Measurements from ENCODE around the gene TRPM5. TPM values are rescaled to one million over a fixed set of nuclear protein-coding genes. Genes with fewer than 3 reads are reported as not detected.

TRPM5 gene
- total RNA-seq, 1 experiment from 2014 or later, result not detected

DNA sequence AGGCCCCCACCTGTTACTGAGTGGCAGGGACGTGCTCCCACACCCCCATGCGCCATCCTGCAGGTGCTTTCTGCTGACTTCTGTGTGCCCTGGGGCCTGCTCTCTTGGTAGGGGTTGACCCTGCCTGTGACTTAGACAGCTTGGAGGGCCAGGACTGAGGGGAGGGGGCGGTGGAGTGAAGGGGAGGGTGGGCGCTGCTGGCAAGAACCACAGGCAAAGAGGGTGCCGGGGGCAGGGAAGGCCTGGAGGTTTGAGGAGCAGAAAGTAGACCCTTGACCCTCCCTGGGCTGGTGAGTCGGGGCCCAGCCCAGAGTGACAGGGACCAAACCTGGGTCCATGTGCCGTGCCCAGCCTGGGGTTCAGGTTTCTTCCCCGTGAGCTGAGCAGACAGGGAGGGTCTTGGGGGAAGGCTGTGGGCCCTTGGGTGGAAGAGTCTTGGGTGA, 18.2 kb upstream of the TRPM5 start:
- TF ChIP-seq, protein P1, sequence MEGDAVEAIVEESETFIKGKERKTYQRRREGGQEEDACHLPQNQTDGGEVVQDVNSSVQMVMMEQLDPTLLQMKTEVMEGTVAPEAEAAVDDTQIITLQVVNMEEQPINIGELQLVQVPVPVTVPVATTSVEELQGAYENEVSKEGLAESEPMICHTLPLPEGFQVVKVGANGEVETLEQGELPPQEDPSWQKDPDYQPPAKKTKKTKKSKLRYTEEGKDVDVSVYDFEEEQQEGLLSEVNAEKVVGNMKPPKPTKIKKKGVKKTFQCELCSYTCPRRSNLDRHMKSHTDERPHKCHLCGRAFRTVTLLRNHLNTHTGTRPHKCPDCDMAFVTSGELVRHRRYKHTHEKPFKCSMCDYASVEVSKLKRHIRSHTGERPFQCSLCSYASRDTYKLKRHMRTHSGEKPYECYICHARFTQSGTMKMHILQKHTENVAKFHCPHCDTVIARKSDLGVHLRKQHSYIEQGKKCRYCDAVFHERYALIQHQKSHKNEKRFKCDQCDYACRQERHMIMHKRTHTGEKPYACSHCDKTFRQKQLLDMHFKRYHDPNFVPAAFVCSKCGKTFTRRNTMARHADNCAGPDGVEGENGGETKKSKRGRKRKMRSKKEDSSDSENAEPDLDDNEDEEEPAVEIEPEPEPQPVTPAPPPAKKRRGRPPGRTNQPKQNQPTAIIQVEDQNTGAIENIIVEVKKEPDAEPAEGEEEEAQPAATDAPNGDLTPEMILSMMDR (conservative IDR thresholded peaks at IDR 0.05; ENCODE audit: low read depth, low read length), result no peak
- TF ChIP-seq EZH2 (IDR thresholded peaks at IDR 0.05; ENCODE audit: borderline replicate concordance, low read depth, low read length, poor library complexity, severe bottlenecking), result no peak
- no peak overlapping the region for H3K27ac ChIP-seq (ENCODE audit: low read depth, low read length, poor library complexity, severe bottlenecking)
- CTCF ChIA-PET, result interaction anchor here (0.6 kb wide), 1 partner anchor 42 kb away, joined by 8 read pairs; no protein-coding TSS in a partner anchor
- no peaks in the 10 kb centered on the region for H3K9me3 ChIP-seq (ENCODE audit: low read depth, low read length, poor library complexity, severe bottlenecking)
- no peaks in the 10 kb centered on the region for H3K27me3 ChIP-seq (replicated peaks; ENCODE audit: insufficient read depth, low read depth, low read length, poor library complexity)
- no peak overlapping the region for H3K4me3 ChIP-seq (ENCODE audit: low read depth, low read length, poor library complexity, severe bottlenecking)
- DNase-seq (ENCODE audit: low spot score), result no peak
- intact Hi-C loops (cut with micrococcal nuclease; ENCODE audit: unreplicated experiment), result no loop called here
- POLR2A ChIA-PET (ENCODE audit: low non-redundant PET), result no interaction called here
- no peaks in the 10 kb centered on the region for H3K36me3 ChIP-seq (ENCODE audit: insufficient read depth, low read length, poor library complexity, severe bottlenecking)
- no peaks in the 10 kb centered on the region for H3K4me1 ChIP-seq (ENCODE audit: insufficient read depth, low read length, poor library complexity, severe bottlenecking)
- no TSS peak for BruUV-seq (replicated peaks)

DNA sequence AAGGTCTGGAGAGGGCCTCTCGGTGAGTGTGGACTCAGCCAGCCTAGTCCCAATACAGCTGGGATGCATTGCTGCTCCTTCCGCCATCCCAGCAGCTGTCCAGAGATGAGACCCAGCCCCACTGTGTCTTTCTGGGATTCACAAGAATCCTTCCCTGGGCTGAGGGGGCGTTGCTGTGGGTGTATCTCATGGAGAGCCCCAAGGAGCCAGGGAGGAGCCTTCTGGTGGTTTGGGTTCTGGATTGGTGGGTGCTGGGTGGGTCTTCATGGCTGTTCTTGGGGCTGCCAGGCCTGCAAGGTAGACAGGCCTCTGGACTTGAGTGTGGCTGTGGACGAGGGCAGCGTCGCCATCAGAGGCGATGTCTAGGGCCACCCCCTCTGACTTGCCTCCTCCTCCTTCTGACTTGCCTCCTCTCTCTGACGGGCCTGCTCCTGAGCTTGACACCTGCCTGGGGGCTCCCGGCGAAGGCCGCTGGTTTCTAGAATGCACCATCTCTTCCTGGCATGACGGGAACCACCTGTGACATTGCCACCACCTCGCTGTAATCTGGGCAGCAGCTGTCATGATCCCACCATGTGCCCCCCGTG, 17.7 kb upstream of the TRPM5 start:
- Histone ChIP-seq H3K4me3 (ENCODE audit: low read depth, low read length, poor library complexity, severe bottlenecking) (no peak overlapping the region), H3K4me1 (ENCODE audit: insufficient read depth, low read length, poor library complexity, severe bottlenecking) (no peaks in the 10 kb centered on the region), H3K36me3 (ENCODE audit: insufficient read depth, low read length, poor library complexity, severe bottlenecking) (no peaks in the 10 kb centered on the region), H3K9me3 (ENCODE audit: low read depth, low read length, poor library complexity, severe bottlenecking) (no peaks in the 10 kb centered on the region), H3K27me3 (replicated peaks; ENCODE audit: insufficient read depth, low read depth, low read length, poor library complexity) (no peaks in the 10 kb centered on the region), H3K27ac (ENCODE audit: low read depth, low read length, poor library complexity, severe bottlenecking) (no peak overlapping the region)
- no TSS peak for BruUV-seq (replicated peaks)
- no peak for TF ChIP-seq EZH2 (IDR thresholded peaks at IDR 0.05; ENCODE audit: borderline replicate concordance, low read depth, low read length, poor library complexity, severe bottlenecking)
- TF ChIP-seq, protein P1 (conservative IDR thresholded peaks at IDR 0.05; ENCODE audit: low read depth, low read length), result no peak
- ChIA-PET CTCF (interaction anchor here (0.6 kb wide), 1 partner anchor 41 kb away, joined by 8 read pairs; no protein-coding TSS in a partner anchor), POLR2A (ENCODE audit: low non-redundant PET) (no interaction called here)
- intact Hi-C loops (cut with micrococcal nuclease; ENCODE audit: unreplicated experiment), result no loop called here
- no peak for DNase-seq (ENCODE audit: low spot score)

DNA sequence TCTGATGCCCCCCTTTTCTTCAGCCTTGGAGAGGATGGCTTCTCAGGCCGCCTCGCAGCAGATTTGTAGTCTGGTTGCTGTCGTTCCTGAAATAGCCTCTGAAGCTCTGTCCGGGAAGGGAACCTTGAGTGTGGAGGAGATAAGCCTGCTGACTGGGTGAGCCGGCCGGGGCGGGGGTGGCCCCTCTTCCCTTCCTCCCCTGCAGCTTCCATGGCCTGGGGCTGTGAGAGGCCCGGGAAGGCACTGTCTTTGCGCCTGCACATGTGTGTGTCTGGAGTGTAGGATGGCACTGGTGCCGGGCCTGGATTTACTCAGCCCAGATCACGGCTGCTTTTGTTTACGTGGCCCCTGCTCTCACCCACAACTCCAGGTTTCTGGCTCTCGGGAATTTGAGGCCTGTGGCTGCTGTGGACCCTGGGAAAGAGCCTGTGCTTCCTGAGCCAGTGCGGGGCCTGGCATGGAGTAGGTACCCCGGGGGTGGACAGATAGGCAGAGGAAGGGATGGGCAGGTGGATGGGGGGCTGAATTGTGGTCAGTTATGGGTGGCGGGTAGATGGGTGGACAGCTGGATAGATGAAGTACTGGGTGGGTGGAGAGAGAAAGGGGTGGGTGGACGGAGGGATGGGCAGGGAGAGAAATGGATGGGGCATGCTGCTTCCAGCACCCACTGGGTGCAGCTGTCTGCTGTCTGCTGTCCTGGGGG, 17.1 kb upstream of the TRPM5 start:
- TF ChIP-seq, protein P1 (conservative IDR thresholded peaks at IDR 0.05; ENCODE audit: low read depth, low read length), result no peak
- TF ChIP-seq EZH2 (IDR thresholded peaks at IDR 0.05; ENCODE audit: borderline replicate concordance, low read depth, low read length, poor library complexity, severe bottlenecking), result no peak
- DNase-seq (ENCODE audit: low spot score), result no peak
- Histone ChIP-seq H3K27ac (ENCODE audit: low read depth, low read length, poor library complexity, severe bottlenecking) (no peak overlapping the region), H3K4me3 (ENCODE audit: low read depth, low read length, poor library complexity, severe bottlenecking) (no peak overlapping the region), H3K4me1 (ENCODE audit: insufficient read depth, low read length, poor library complexity, severe bottlenecking) (no peaks in the 10 kb centered on the region), H3K36me3 (ENCODE audit: insufficient read depth, low read length, poor library complexity, severe bottlenecking) (no peaks in the 10 kb centered on the region), H3K27me3 (replicated peaks; ENCODE audit: insufficient read depth, low read depth, low read length, poor library complexity) (no peaks in the 10 kb centered on the region), H3K9me3 (ENCODE audit: low read depth, low read length, poor library complexity, severe bottlenecking) (no peaks in the 10 kb centered on the region)
- BruUV-seq (replicated peaks), result no TSS peak
- POLR2A ChIA-PET (ENCODE audit: low non-redundant PET), result no interaction called here
- CTCF ChIA-PET, result no interaction called here
- intact Hi-C loops (cut with micrococcal nuclease; ENCODE audit: unreplicated experiment), result no loop called here
